A549 (cell line): ENCODE data around the gene PCDHA5.
"Not testable (repeated sequence)": the region's sequence is repeated elsewhere in the genome, so short reads cannot be mapped to it uniquely, and the experiment has no call there.

ENCODE experiments used
- CTCF ChIP-seq: fragments of >200 bp; sonication (Bioruptor Twin); formaldehyde crosslinking; IDR thresholded peaks from 3 replicates; pipeline ENCODE4 v1.5.1; 2016
- EP300 ChIP-seq, 2 experiments: fragments of >200 bp; sonication (Bioruptor Twin); formaldehyde crosslinking; IDR thresholded peaks; 2 replicates in 1 of 2; 3 replicates in 1 of 2; pipeline ENCODE4 v1.6.1; 2016 to 2017
- MAX ChIP-seq: IDR thresholded peaks from 2 replicates; pipeline ENCODE4 v1.6.1; 2012
- MYC ChIP-seq: IDR thresholded peaks from 2 replicates; pipeline ENCODE4 v1.6.1; 2012; ENCODE audit warnings: mild to moderate bottlenecking, inconsistent platforms, low read length, improper control_type of control experiment, borderline replicate concordance
- RAD21 ChIP-seq, 2 experiments: fragments of >200 bp in 1 of 2; sonication (Bioruptor Twin) in 1 of 2; formaldehyde crosslinking in 1 of 2; IDR thresholded peaks in 1 of 2; conservative IDR thresholded peaks in 1 of 2; 2 replicates in 1 of 2; 3 replicates in 1 of 2; pipeline ENCODE4 v1.6.1; 2012 to 2018; ENCODE audit warnings: inconsistent platforms in 1 of 2
- RCOR1 ChIP-seq: fragments of 150-350 bp; IDR thresholded peaks from 2 replicates; pipeline ENCODE4 v1.6.1; 2014; ENCODE audit warnings: antibody characterized with exemption, low read length, low read depth
- SMC3 ChIP-seq: fragments of >200 bp; sonication (Bioruptor Twin); formaldehyde crosslinking; IDR thresholded peaks from 3 replicates; pipeline ENCODE4 v1.6.1; 2018; ENCODE audit warnings: inconsistent platforms

- TF ChIP-seq CTCF; RCOR1; MAX; RAD21 (conservative IDR thresholded peaks at IDR 0.05 in 1 of 2, IDR thresholded peaks at IDR 0.05 in 1 of 2); EP300 (IDR thresholded peaks at IDR 0.05); MYC; SMC3: not testable (repeated sequence)
Measured at GRCh38 chr5:140848139-140849102, 27.0 kb downstream of the PCDHA5 start, which contains the start of gene PCDHA9.
